Measurements from ENCODE around the gene D2HGDH.

DNA sequence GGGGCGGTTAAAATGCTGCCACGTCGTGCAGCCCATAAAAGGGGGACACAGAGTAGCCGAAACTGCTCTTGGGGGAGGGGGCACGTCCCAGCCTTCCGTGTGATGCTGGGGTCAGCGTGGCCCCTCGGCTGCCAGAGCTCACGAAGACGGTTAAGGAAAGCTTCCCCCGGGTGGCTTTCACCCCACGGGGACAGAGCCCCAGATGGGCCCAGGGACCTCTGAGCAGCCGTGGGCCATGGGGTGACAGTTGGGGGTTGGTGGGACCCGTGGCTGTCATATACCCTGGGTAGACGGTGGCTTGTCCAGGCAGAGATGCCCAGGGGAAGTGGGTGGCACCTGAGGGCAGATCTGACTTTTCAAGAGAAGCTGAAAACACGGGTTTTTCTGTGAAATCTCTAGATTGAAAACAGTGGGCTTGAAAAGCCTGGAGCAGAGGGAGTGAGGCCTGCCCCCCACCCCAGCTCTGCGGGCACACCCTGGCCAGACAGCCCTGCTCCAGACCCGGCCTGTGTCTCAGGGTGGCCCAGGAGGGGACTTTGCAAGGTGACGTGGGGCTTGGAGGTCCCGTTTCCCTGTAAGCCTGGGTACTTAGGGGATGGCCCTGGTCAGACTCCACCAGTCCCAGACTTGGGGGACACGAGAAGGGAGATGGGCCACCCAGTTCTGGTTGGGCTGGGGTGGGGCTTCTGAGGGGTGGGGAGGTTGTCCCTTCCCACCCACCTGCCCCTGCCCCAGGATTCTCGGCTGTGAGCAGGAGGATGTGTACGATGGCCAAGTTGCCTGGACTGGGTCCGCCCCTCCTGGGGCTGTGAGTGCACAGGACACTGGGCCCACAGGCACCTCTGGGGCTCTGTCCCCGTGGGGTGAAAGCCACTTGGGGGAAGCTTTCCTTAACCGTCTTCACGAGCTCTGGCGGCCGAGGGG is 75.2 kb downstream of the D2HGDH start:
- TF ChIP-seq CREB1 (IDR thresholded peaks at IDR 0.05) (no peak), EZH2 (IDR thresholded peaks at IDR 0.05; ENCODE audit: low read depth, low read length, severe bottlenecking) (no peak)
